Left lung (tissue), 14 donors: ENCODE data around the gene MED8. TPM values are rescaled to one million over a fixed set of nuclear protein-coding genes. Genes with fewer than 3 reads are reported as not detected.
A peak's percentile ranks its signal among the peaks of the same experiment; 100 is the strongest.

Experiments
- ATAC-seq: fragments of 200-7000 bp; cut with Tn5 transposase; one replicate; pipeline ENCODE4 v1.9.1; 2020; ENCODE audit warnings: moderate library complexity
- DNase-seq, 4 donors: peaks; one replicate each; pipeline ENCODE4 v3.0.0-alpha.2; 2013 to 2020
- H3K27ac ChIP-seq, 2 donors: fragments of 200-600 bp; sonication (generic) in 1 of 2; one replicate each; pipeline versions ENCODE4 v1.5.0 to v1.8.0; 2020 to 2021
- H3K27me3 ChIP-seq, 2 donors: fragments of 200-600 bp; sonication (generic) in 1 of 2; one replicate each; pipeline versions ENCODE4 v1.5.0 to v1.8.0; 2020 to 2021
- H3K36me3 ChIP-seq, 2 donors: fragments of 200-600 bp; sonication (generic) in 1 of 2; one replicate each; pipeline versions ENCODE4 v1.5.0 to v1.8.0; 2020 to 2021
- H3K4me1 ChIP-seq, 2 donors: fragments of 200-600 bp; one replicate each; pipeline ENCODE4 v1.8.0; 2021
- H3K4me3 ChIP-seq, 2 donors: fragments of 200-600 bp; sonication (generic) in 1 of 2; one replicate each; pipeline versions ENCODE4 v1.5.0 to v1.8.0; 2020 to 2021; ENCODE audit warnings: mild to moderate bottlenecking in 1 of 2
- H3K9me3 ChIP-seq, 2 donors: fragments of 200-600 bp; sonication (generic) in 1 of 2; one replicate each; pipeline versions ENCODE4 v1.5.0 to v1.8.0; 2020 to 2021
- CTCF ChIP-seq, 2 donors: fragments of 200-600 bp; sonication (generic) in 1 of 2; IDR thresholded peaks; one replicate each; pipeline versions ENCODE4 v1.5.0 to v1.8.0; 2021; ENCODE audit warnings: antibody characterized with exemption in 2 of 2
- intact Hi-C, 2 donors: fragments of 100-400 bp; cut with DNase I; formaldehyde crosslinking; loops; one replicate each; pipeline versions ENCODE4 v1.11.2 to v1.14.2; 2022
- long read RNA-seq, 12 donors: library from polyadenylated mRNA in 2 of 12; unstranded in 2 of 12; transcript quantifications; one replicate each; pipeline ENCODE4 v2.0.0 and lab custom pipeline, GENCODE V29; 2019 to 2026
- polyA plus RNA-seq, 6 donors: library from polyadenylated mRNA; unstranded; fragments of 120-200 nt; gene quantifications; one replicate each; pipeline ENCODE4 v1.2.1, GENCODE V29; 2013; ENCODE audit not compliant: insufficient read length in 6 of 6
- total RNA-seq, 2 donors: library from RNA; stranded (reverse); fragmentation: NEBNext Ultra II Directional; extraction: Animal tissue kit (Norgen Biotek cat#: 25700); gene quantifications; one replicate each; pipeline ENCODE4 v1.2.1, GENCODE V29; 2021
- donor health status: DM: no; HTN: yes; CAD: no.
- donor health status: DM: no; HTN: no; CAD: no.

Gene MED8
- total RNA-seq (10 to 100 TPM; 40.3 to 48.5 TPM), polyA plus RNA-seq (10 to 100 TPM; 32.1 to 37.6 (median 36.2) TPM)
- long read RNA-seq, donor 1, transcript MED8-203 (7 exons, 1,924 nt): major isoform, 6 of 15 reads
- long read RNA-seq, donor 1, partial matches to known transcripts: 9 of 15 reads
- long read RNA-seq, donor 1, other reads (novel, unspliced or antisense): 0 of 15 reads
- long read RNA-seq, donor 2, transcript MED8-203 (7 exons, 1,924 nt): major isoform, 5 of 5 reads
- long read RNA-seq, donor 2, partial matches to known transcripts: 0 of 5 reads
- long read RNA-seq, donor 2, other reads (novel, unspliced or antisense): 0 of 5 reads
- long read RNA-seq, donor 3, transcript MED8-203 (7 exons, 1,924 nt): major isoform, 7 of 12 reads
- long read RNA-seq, donor 3, partial matches to known transcripts: 5 of 12 reads
- long read RNA-seq, donor 3, other reads (novel, unspliced or antisense): 0 of 12 reads
- long read RNA-seq, donor 4, transcript MED8-203 (7 exons, 1,924 nt): major isoform, 37 of 57 reads
- long read RNA-seq, donor 4, partial matches to known transcripts: 10 of 57 reads
- long read RNA-seq, donor 4, other reads (novel, unspliced or antisense): 7 of 57 reads
- long read RNA-seq, donor 5, transcript MED8-203 (7 exons, 1,924 nt): major isoform, 5 of 17 reads
- long read RNA-seq, donor 5, partial matches to known transcripts: 12 of 17 reads
- long read RNA-seq, donor 5, other reads (novel, unspliced or antisense): 0 of 17 reads
- long read RNA-seq, donor 6, partial matches to known transcripts: 6 of 9 reads
- long read RNA-seq, donor 6, other reads (novel, unspliced or antisense): 0 of 9 reads
- long read RNA-seq, donor 7, transcript MED8-203 (7 exons, 1,924 nt): major isoform, 7 of 14 reads
- long read RNA-seq, donor 7, partial matches to known transcripts: 6 of 14 reads
- long read RNA-seq, donor 7, other reads (novel, unspliced or antisense): 0 of 14 reads
- long read RNA-seq, donor 8, transcript MED8-203 (7 exons, 1,924 nt): major isoform, 7 of 21 reads
- long read RNA-seq, donor 8, partial matches to known transcripts: 8 of 21 reads
- long read RNA-seq, donor 8, other reads (novel, unspliced or antisense): 6 of 21 reads
- long read RNA-seq, donor 9: 0 reads
- long read RNA-seq, donor 10, transcript MED8-201 (8 exons, 1,483 nt): minor isoform, 5 of 111 reads
- long read RNA-seq, donor 10, transcript MED8-203 (7 exons, 1,924 nt): major isoform, 83 of 111 reads
- long read RNA-seq, donor 10, partial matches to known transcripts: 16 of 111 reads
- long read RNA-seq, donor 10, other reads (novel, unspliced or antisense): 7 of 111 reads
- long read RNA-seq, donor 11, transcript MED8-203 (7 exons, 1,924 nt): major isoform, 6 of 6 reads
- long read RNA-seq, donor 11, partial matches to known transcripts: 0 of 6 reads
- long read RNA-seq, donor 11, other reads (novel, unspliced or antisense): 0 of 6 reads
- long read RNA-seq, donor 12, transcript MED8-203 (7 exons, 1,924 nt): major isoform, 6 of 7 reads
- long read RNA-seq, donor 12, partial matches to known transcripts: 0 of 7 reads
- long read RNA-seq, donor 12, other reads (novel, unspliced or antisense): 0 of 7 reads

- no peaks in the 10 kb centered on the region for H3K27me3 ChIP-seq
- intact Hi-C loops: loop anchor here in 1 of 2 donors (10.0 kb wide), 1 partner anchor 155 kb away; no protein-coding TSS in a partner anchor
- DNase-seq (peak; percentile 94 to 96 (median 95)), ATAC-seq (peak; percentile 99)
- H3K9me3 ChIP-seq: no peaks in the 10 kb centered on the region
- H3K4me1 ChIP-seq: peaks cover 14 to 37% of the 10 kb centered on the region in 2 donors
- TF ChIP-seq CTCF (IDR thresholded peaks at IDR 0.05): no peak
- H3K36me3 ChIP-seq: peaks cover 16 to 33% of the 10 kb centered on the region in 2 donors
- H3K4me3 ChIP-seq: peak within 1 kb of the TSS; percentile 78 to 89
- peak within 1 kb of the TSS; percentile 78 to 81 for H3K27ac ChIP-seq
Observed at GRCh38 chr1:43389326-43390313, at the start of gene MED8, which contains the start of gene SZT2. Gene MED8, minus strand, starts transcription at chr1:43389800. Its CDS starts 36 bp downstream, at chr1:43389764. Gene SZT2, plus strand, starts transcription at chr1:43389899. Its CDS starts 70 bp downstream, at chr1:43389969.

- Histone ChIP-seq H3K9me3 (no peaks in the 10 kb centered on the region), H3K4me3 (no peak overlapping the region), H3K4me1 (no peaks in the 10 kb centered on the region), H3K27ac (no peak overlapping the region), H3K36me3 (peaks cover 0 to 97% of the 10 kb centered on the region in 2 donors), H3K27me3 (no peaks in the 10 kb centered on the region)
- DNase-seq: no peak
- intact Hi-C loops: no loop called here
- no peak for TF ChIP-seq CTCF (IDR thresholded peaks at IDR 0.05)
- no peak for ATAC-seq
Observed at GRCh38 chr1:43438953-43439581, 49.5 kb upstream of the MED8 start.

- Histone ChIP-seq H3K27me3 (no peaks in the 10 kb centered on the region), H3K4me1 (no peaks in the 10 kb centered on the region), H3K36me3 (peaks cover 0 to 97% of the 10 kb centered on the region in 2 donors), H3K27ac (no peak overlapping the region), H3K9me3 (no peaks in the 10 kb centered on the region), H3K4me3 (no peak overlapping the region)
- DNase-seq (no peak), ATAC-seq (no peak)
- no peak for TF ChIP-seq CTCF (IDR thresholded peaks at IDR 0.05)
- intact Hi-C loops: no loop called here
Observed at GRCh38 chr1:43438576-43438952, 49.0 kb upstream of the MED8 start.
